H9 (cell line): Measurements from ENCODE around the gene ZNF628. TPM values are rescaled to one million over a fixed set of nuclear protein-coding genes. Genes with fewer than 3 reads are reported as not detected.

Experiments used
- DNase-seq: peaks from one replicate; pipeline ENCODE4 v3.0.0-alpha.2; 2017
- H2AFZ ChIP-seq: one replicate; pipeline ENCODE4 v1.6.1; 2013; ENCODE audit warnings: mild to moderate bottlenecking, low read length, control low read depth, moderate library complexity
- H2AK5ac ChIP-seq: 2 replicates; pipeline ENCODE4 v1.6.1; 2013; ENCODE audit warnings: low read length, control low read depth, mixed read lengths; ENCODE audit not compliant: insufficient read length
- H2BK120ac ChIP-seq: one replicate; pipeline ENCODE4 v1.6.1; 2013; ENCODE audit warnings: low read depth, mild to moderate bottlenecking, low read length, control low read depth, inconsistent platforms; ENCODE audit not compliant: poor library complexity, severe bottlenecking
- H2BK12ac ChIP-seq: 2 replicates; pipeline ENCODE4 v1.6.1; 2013; ENCODE audit warnings: low read length, control low read depth, mixed read lengths, low read depth; ENCODE audit not compliant: insufficient read length
- H2BK15ac ChIP-seq: 2 replicates; pipeline ENCODE4 v1.6.1; 2013; ENCODE audit warnings: low read depth, low read length, control low read depth
- H2BK20ac ChIP-seq: one replicate; pipeline ENCODE4 v1.6.1; 2013; ENCODE audit warnings: low read depth, mild to moderate bottlenecking, low read length, control low read depth, inconsistent platforms; ENCODE audit not compliant: poor library complexity, severe bottlenecking
- H2BK5ac ChIP-seq: 2 replicates; pipeline ENCODE4 v1.6.1; 2013; ENCODE audit warnings: low read length, control low read depth, mixed read lengths; ENCODE audit not compliant: insufficient read length
- H3K14ac ChIP-seq: 2 replicates; pipeline ENCODE4 v1.6.1; 2013; ENCODE audit warnings: low read length, control low read depth; ENCODE audit not compliant: insufficient read depth
- H3K18ac ChIP-seq: 2 replicates; pipeline ENCODE4 v1.6.1; 2013; ENCODE audit warnings: low read depth, mild to moderate bottlenecking, mixed read lengths, low read length, control low read depth; ENCODE audit not compliant: insufficient read length
- H3K23ac ChIP-seq: 2 replicates; pipeline ENCODE4 v1.6.1; 2013; ENCODE audit warnings: low read length, control low read depth, mixed read lengths, low read depth; ENCODE audit not compliant: insufficient read length
- H3K23me2 ChIP-seq: 2 replicates; pipeline ENCODE4 v1.6.1; 2013; ENCODE audit warnings: low read depth, mild to moderate bottlenecking, mixed read lengths, low read length, control low read depth; ENCODE audit not compliant: insufficient read length, poor library complexity, severe bottlenecking
- H3K27ac ChIP-seq: 2 replicates; pipeline ENCODE4 v1.5.1; 2013; ENCODE audit warnings: low read length, control low read depth, mixed read lengths, low read depth; ENCODE audit not compliant: insufficient read length
- H3K27me3 ChIP-seq: 2 replicates; pipeline ENCODE4 v1.6.1; 2013; ENCODE audit warnings: low read length, control low read depth, inconsistent platforms; ENCODE audit not compliant: insufficient read depth
- H3K4ac ChIP-seq: 2 replicates; pipeline ENCODE4 v1.6.1; 2013; ENCODE audit warnings: low read depth, mild to moderate bottlenecking, control low read depth, inconsistent platforms, low read length, moderate library complexity
- H3K4me1 ChIP-seq: 2 replicates; pipeline ENCODE4 v1.6.1; 2013; ENCODE audit warnings: low read length, control low read depth, inconsistent platforms; ENCODE audit not compliant: insufficient read depth
- H3K4me2 ChIP-seq: 2 replicates; pipeline ENCODE4 v1.6.1; 2013; ENCODE audit warnings: low read length, control low read depth, mixed read lengths; ENCODE audit not compliant: insufficient read length, insufficient read depth
- H3K56ac ChIP-seq: 2 replicates; pipeline ENCODE4 v1.6.1; 2013; ENCODE audit warnings: low read depth, mild to moderate bottlenecking, mixed read lengths, low read length, control low read depth; ENCODE audit not compliant: insufficient read length
- H3K79me1 ChIP-seq: 2 replicates; pipeline ENCODE4 v1.6.1; 2013; ENCODE audit warnings: low read depth, mild to moderate bottlenecking, moderate library complexity, low read length, control low read depth, inconsistent platforms; ENCODE audit not compliant: insufficient read depth, poor library complexity, severe bottlenecking
- H3K79me2 ChIP-seq: 2 replicates; pipeline ENCODE4 v1.6.1; 2013; ENCODE audit warnings: low read length, control low read depth, inconsistent platforms; ENCODE audit not compliant: insufficient read depth
- H3K9ac ChIP-seq: 2 replicates; pipeline ENCODE4 v1.6.1; 2013; ENCODE audit warnings: low read length, control low read depth, mixed read lengths; ENCODE audit not compliant: insufficient read length; ENCODE audit errors: extremely low read depth
- H3K9me3 ChIP-seq: one replicate; pipeline ENCODE4 v1.6.1; 2013; ENCODE audit warnings: low read depth, low read length, inconsistent platforms; ENCODE audit not compliant: control insufficient read depth
- H3T11ph ChIP-seq: one replicate; pipeline ENCODE4 v1.6.1; 2013; ENCODE audit warnings: mild to moderate bottlenecking, low read length, control low read depth, inconsistent platforms
- H4K20me1 ChIP-seq: one replicate; pipeline ENCODE4 v1.6.1; 2013; ENCODE audit not compliant: control insufficient read depth, insufficient read length, insufficient read depth
- H4K5ac ChIP-seq: 2 replicates; pipeline ENCODE4 v1.6.1; 2013; ENCODE audit warnings: low read depth, mild to moderate bottlenecking, mixed read lengths, low read length, control low read depth; ENCODE audit not compliant: insufficient read length
- H4K8ac ChIP-seq: replicated peaks from 2 replicates; pipeline ENCODE4 v1.6.1; 2013; ENCODE audit warnings: low read length, control low read depth, mixed read lengths, low read depth; ENCODE audit not compliant: insufficient read length
- H4K91ac ChIP-seq: 2 replicates; pipeline ENCODE4 v1.6.1; 2013; ENCODE audit warnings: low read depth, mild to moderate bottlenecking, moderate library complexity, mixed read lengths, low read length, control low read depth; ENCODE audit not compliant: insufficient read length
- H3K27ac Mint-ChIP-seq, 3 experiments: 2 replicates in 2 of 3; 3 replicates in 1 of 3; pipeline ENCODE4 v1.8.0; 2020 to 2021; ENCODE audit warnings: mixed read lengths in 3 of 3, mild to moderate bottlenecking in 1 of 3, moderate library complexity in 1 of 3
- H3K27me3 Mint-ChIP-seq: 2 replicates; pipeline ENCODE4 v1.8.0; 2021; ENCODE audit warnings: low read depth, mild to moderate bottlenecking, moderate library complexity, mixed read lengths
- H3K36me3 Mint-ChIP-seq, 3 experiments: 2 replicates in 2 of 3; 3 replicates in 1 of 3; pipeline ENCODE4 v1.8.0; 2020 to 2021; ENCODE audit warnings: low read depth in 3 of 3, mixed read lengths in 3 of 3; ENCODE audit not compliant: insufficient read depth in 1 of 3
- H3K4me1 Mint-ChIP-seq, 2 experiments: 2 replicates each; pipeline ENCODE4 v1.8.0; 2020; ENCODE audit warnings: mixed read lengths in 2 of 2
- H3K4me3 Mint-ChIP-seq, 2 experiments: 2 replicates in 1 of 2; 3 replicates in 1 of 2; pipeline ENCODE4 v1.8.0; 2020 to 2021; ENCODE audit warnings: mild to moderate bottlenecking in 2 of 2, mixed read lengths in 2 of 2, moderate library complexity in 1 of 2
- H3K9me3 Mint-ChIP-seq, 2 experiments: 2 replicates in 1 of 2; 3 replicates in 1 of 2; pipeline ENCODE4 v1.8.0; 2020; ENCODE audit warnings: mild to moderate bottlenecking in 2 of 2, mixed read lengths in 2 of 2, moderate library complexity in 1 of 2
- CTCF ChIP-seq: fragments of 200-600 bp; sonication (generic); conservative IDR thresholded peaks from 3 replicates; pipeline ENCODE4 v1.8.0; 2021; ENCODE audit warnings: antibody characterized with exemption, mild to moderate bottlenecking
- WGBS: extraction: QIAGEN DNeasy Blood & Tissue Kit; methylation state at CpG from one replicate; pipeline ENCODE4 v1.1.7; 2013; ENCODE audit warnings: missing lambda C conversion rate, low lambda C conversion rate, mixed read lengths; ENCODE audit not compliant: insufficient read length; ENCODE audit errors: extremely low coverage; 5-methylcytosine and 5-hydroxymethylcytosine counted together
- total RNA-seq: library from RNA; stranded (reverse); gene quantifications from 2 replicates; pipeline ENCODE4 v1.2.1, GENCODE V29; 2021

Gene ZNF628
- total RNA-seq, 1 experiment from 2014 or later = 16.6 TPM

GRCh38 chr19:55435020-55435419 is 41.4 kb upstream of the ZNF628 start:
- no peak overlapping the region for H4K8ac ChIP-seq
- H2BK120ac ChIP-seq = no peak overlapping the region
- H3K4me2 ChIP-seq = no peak overlapping the region
- H4K5ac ChIP-seq = peak overlapping the region; percentile 31
- H3K9me3 Mint-ChIP-seq = peaks cover 6 to 10% of the 10 kb centered on the region in 2 experiments; a peak in 4 of 5 replicates
- no peak overlapping the region for H2BK20ac ChIP-seq
- peaks cover 3% of the 10 kb centered on the region for H3K23me2 ChIP-seq
- H3K4me1 Mint-ChIP-seq = peaks cover 0 to 5% of the 10 kb centered on the region in 2 experiments; a peak in 2 of 4 replicates
- H2BK12ac ChIP-seq = no peak overlapping the region
- TF ChIP-seq CTCF = no peak
- H3K4me3 Mint-ChIP-seq = no peak overlapping the region
- H3K27ac ChIP-seq = no peak overlapping the region
- H3K14ac ChIP-seq = no peak overlapping the region
- no peaks in the 10 kb centered on the region for H4K20me1 ChIP-seq
- H3K27ac Mint-ChIP-seq = no peak overlapping the region
- 100% methylated on average over 4 of the region's 4 CpGs for WGBS
- no peaks in the 10 kb centered on the region; the same call in 1 of the 2 replicates for H3K27me3 ChIP-seq
- H2BK5ac ChIP-seq = no peak overlapping the region
- H3K79me1 ChIP-seq = no peaks in the 10 kb centered on the region
- no peaks in the 10 kb centered on the region for H3K79me2 ChIP-seq
- no peaks in the 10 kb centered on the region for H3K9me3 ChIP-seq
- no peaks in the 10 kb centered on the region for H3K4me1 ChIP-seq
- H3T11ph ChIP-seq = no peak overlapping the region
- no peak overlapping the region for H3K9ac ChIP-seq
- H3K18ac ChIP-seq = no peak overlapping the region
- DNase-seq = no peak
- H4K91ac ChIP-seq = no peak overlapping the region
- peaks cover 41% of the 10 kb centered on the region for H3K27me3 Mint-ChIP-seq
- H2BK15ac ChIP-seq = no peak overlapping the region
- no peak overlapping the region for H2AFZ ChIP-seq
- H2AK5ac ChIP-seq = no peak overlapping the region
- peaks cover 0 to 2% (median 0%) of the 10 kb centered on the region in 3 experiments; a peak in 1 of 7 replicates for H3K36me3 Mint-ChIP-seq
- no peak overlapping the region for H3K23ac ChIP-seq
- no peak overlapping the region for H3K4ac ChIP-seq
- H3K56ac ChIP-seq = no peak overlapping the region
